ENCODE measurements around the gene HACD1. TPM values are rescaled to one million over a fixed set of nuclear protein-coding genes. Genes with fewer than 3 reads are reported as not detected.
"Not testable (repeated sequence)": the region's sequence is repeated elsewhere in the genome, so short reads cannot be mapped to it uniquely, and the experiment has no call there.

HACD1 gene
- polyA plus RNA-seq, 3 donors: 0.53 to 1.4 (median 0.86) TPM

DNA sequence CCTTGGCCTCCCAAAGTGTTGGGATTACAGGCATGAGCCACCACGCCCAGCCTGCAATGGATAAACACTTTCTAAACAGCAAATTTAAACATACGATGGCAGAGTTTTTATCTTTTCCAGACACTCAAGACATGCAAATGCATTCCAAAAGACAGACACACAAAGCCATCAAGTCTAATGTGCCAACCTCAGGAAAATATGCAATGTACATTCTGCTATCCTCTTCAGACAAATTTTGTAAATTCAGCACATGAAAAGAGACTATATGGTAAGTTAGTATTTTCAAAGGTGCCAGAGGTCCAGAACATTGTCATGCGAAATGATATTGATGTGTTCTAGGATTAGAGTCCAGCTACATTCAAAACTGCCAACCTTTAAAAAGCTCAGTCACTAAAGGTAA, 19.8 kb downstream of the HACD1 start:
- Mint-ChIP-seq H3K4me3 (no peak overlapping the region), H3K4me1 (peaks cover 5% of the 10 kb centered on the region), H3K27me3 (ENCODE audit: low read depth in 3 of 3) (peaks cover 0 to 2% (median 0%) of the 10 kb centered on the region in 3 donors), H3K27ac (no peak overlapping the region), H3K36me3 (peaks cover 0 to 9% of the 10 kb centered on the region in 2 donors), H3K9me3 (peaks cover 0 to 3% (median 0%) of the 10 kb centered on the region in 7 donors)
- 93% methylated on average over 2 of the region's 3 CpGs for WGBS (ENCODE audit: insufficient coverage)
- Histone ChIP-seq H3K9me3 (replicated peaks in 1 of 2; ENCODE audit: control insufficient read depth in 1 of 2, insufficient read depth in 1 of 2, low read length in 2 of 2) (no peaks in the 10 kb centered on the region), H4K20me1 (ENCODE audit: insufficient read depth, low read length) (no peaks in the 10 kb centered on the region), H3K36me3 (replicated peaks in 1 of 2; ENCODE audit: control insufficient read depth in 1 of 2, insufficient read depth in 2 of 2, low read length in 2 of 2) (no peaks in the 10 kb centered on the region), H3K9ac (ENCODE audit: insufficient read depth, low read length, poor library complexity, severe bottlenecking) (no peak overlapping the region), H3K4me2 (replicated peaks; ENCODE audit: extremely low read depth, low read length, poor library complexity, severe bottlenecking) (no peak overlapping the region), H2AFZ (ENCODE audit: insufficient read depth, low read depth, low read length, poor library complexity, severe bottlenecking) (no peak overlapping the region), H3K4me1 (ENCODE audit: control insufficient read depth in 1 of 2, insufficient read depth in 2 of 2, low read length in 2 of 2) (no peaks in the 10 kb centered on the region), H3K27me3 (ENCODE audit: control insufficient read depth in 2 of 2, insufficient read depth in 2 of 2, low read length in 2 of 2) (no peaks in the 10 kb centered on the region), H3K79me2 (ENCODE audit: insufficient read depth, low read length) (no peaks in the 10 kb centered on the region), H3K4me3 (replicated peaks in 1 of 3; ENCODE audit: low read depth in 2 of 3, low read length in 3 of 3) (no peak overlapping the region), H3K27ac (ENCODE audit: low read depth in 1 of 2, low read length in 2 of 2) (no peak overlapping the region)
- DNase-seq: no peak
- intact Hi-C loops (cut with micrococcal nuclease): no loop called here
- TF ChIP-seq CTCF (IDR thresholded peaks at IDR 0.05): no peak

- H3K27ac ChIP-seq (ENCODE audit: low read depth in 1 of 2, low read length in 2 of 2): no peak overlapping the region
- peaks cover 11 to 15% of the 10 kb centered on the region in 2 donors for H3K4me1 ChIP-seq (ENCODE audit: control insufficient read depth in 1 of 2, insufficient read depth in 2 of 2, low read length in 2 of 2)
- Mint-ChIP-seq H3K27me3 (ENCODE audit: low read depth in 3 of 3) (peaks cover 0 to 3% (median 2%) of the 10 kb centered on the region in 3 donors), H3K27ac (no peak overlapping the region), H3K4me3 (no peak overlapping the region), H3K36me3 (peaks cover 0 to 6% of the 10 kb centered on the region in 2 donors), H3K4me1 (peaks cover 12% of the 10 kb centered on the region), H3K9me3 (peaks cover 0 to 3% (median 0%) of the 10 kb centered on the region in 7 donors)
- H3K36me3 ChIP-seq (replicated peaks in 1 of 2; ENCODE audit: control insufficient read depth in 1 of 2, insufficient read depth in 2 of 2, low read length in 2 of 2): no peaks in the 10 kb centered on the region
- H3K27me3 ChIP-seq (ENCODE audit: control insufficient read depth in 2 of 2, insufficient read depth in 2 of 2, low read length in 2 of 2): no peaks in the 10 kb centered on the region
- H3K4me2 ChIP-seq (replicated peaks; ENCODE audit: extremely low read depth, low read length, poor library complexity, severe bottlenecking): no peak overlapping the region
- no peak for TF ChIP-seq CTCF (IDR thresholded peaks at IDR 0.05)
- no peak for DNase-seq
- H3K9ac ChIP-seq (ENCODE audit: insufficient read depth, low read length, poor library complexity, severe bottlenecking): no peak overlapping the region
- H3K79me2 ChIP-seq (ENCODE audit: insufficient read depth, low read length): no peaks in the 10 kb centered on the region
- no peak overlapping the region for H3K4me3 ChIP-seq (replicated peaks in 1 of 3; ENCODE audit: low read depth in 2 of 3, low read length in 3 of 3)
- no peaks in the 10 kb centered on the region for H4K20me1 ChIP-seq (ENCODE audit: insufficient read depth, low read length)
- 94% methylated on average over 2 of the region's 6 CpGs for WGBS (ENCODE audit: insufficient coverage)
- intact Hi-C loops (cut with micrococcal nuclease): no loop called here
- H2AFZ ChIP-seq (ENCODE audit: insufficient read depth, low read depth, low read length, poor library complexity, severe bottlenecking): no peak overlapping the region
- H3K9me3 ChIP-seq (replicated peaks in 1 of 2; ENCODE audit: control insufficient read depth in 1 of 2, insufficient read depth in 1 of 2, low read length in 2 of 2): no peaks in the 10 kb centered on the region
Observed at GRCh38 chr10:17590969-17591645, 26.1 kb downstream of the HACD1 start.

DNA sequence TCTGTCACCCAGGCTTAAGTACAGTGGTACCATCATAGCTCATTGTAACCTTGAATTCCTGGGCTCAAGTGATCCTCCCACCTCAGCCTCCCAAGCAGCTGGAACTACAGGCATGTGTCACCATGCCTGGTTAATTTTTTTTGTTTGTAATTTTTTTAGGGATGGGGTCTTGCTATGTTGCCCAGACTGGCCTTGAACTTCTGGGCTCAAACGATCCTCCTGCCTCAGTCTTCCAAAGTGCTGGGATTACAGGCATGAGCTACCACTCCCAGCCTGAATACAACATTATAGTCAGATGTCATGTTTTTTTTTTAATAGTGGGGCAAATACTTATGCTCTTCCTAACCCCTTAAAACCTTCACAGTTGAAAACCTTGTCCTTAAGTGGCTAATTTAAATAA, 27.9 kb downstream of the HACD1 start:
- H3K27me3 ChIP-seq (ENCODE audit: control insufficient read depth in 2 of 2, insufficient read depth in 2 of 2, low read length in 2 of 2); H2AFZ ChIP-seq (ENCODE audit: insufficient read depth, low read depth, low read length, poor library complexity, severe bottlenecking); H3K4me3 ChIP-seq (replicated peaks in 1 of 3; ENCODE audit: low read depth in 2 of 3, low read length in 3 of 3); H3K79me2 ChIP-seq (ENCODE audit: insufficient read depth, low read length); H3K9ac ChIP-seq (ENCODE audit: insufficient read depth, low read length, poor library complexity, severe bottlenecking); H3K9me3 ChIP-seq (replicated peaks in 1 of 2; ENCODE audit: control insufficient read depth in 1 of 2, insufficient read depth in 1 of 2, low read length in 2 of 2); H3K27ac Mint-ChIP-seq; H3K27me3 Mint-ChIP-seq (ENCODE audit: low read depth in 3 of 3); H3K36me3 ChIP-seq (replicated peaks in 1 of 2; ENCODE audit: control insufficient read depth in 1 of 2, insufficient read depth in 2 of 2, low read length in 2 of 2); H3K36me3 Mint-ChIP-seq; H4K20me1 ChIP-seq (ENCODE audit: insufficient read depth, low read length); DNase-seq; H3K9me3 Mint-ChIP-seq; H3K4me2 ChIP-seq (replicated peaks; ENCODE audit: extremely low read depth, low read length, poor library complexity, severe bottlenecking); intact Hi-C loops (cut with micrococcal nuclease); H3K27ac ChIP-seq (ENCODE audit: low read depth in 1 of 2, low read length in 2 of 2); H3K4me3 Mint-ChIP-seq: not testable (repeated sequence)
- peaks cover 23% of the 10 kb centered on the region for H3K4me1 Mint-ChIP-seq
- H3K4me1 ChIP-seq (ENCODE audit: control insufficient read depth in 1 of 2, insufficient read depth in 2 of 2, low read length in 2 of 2): peaks cover 19 to 26% of the 10 kb centered on the region in 2 donors
- WGBS (ENCODE audit: insufficient coverage): no CpG with 5 or more reads among the region's 1 CpG

All from CD14-positive monocyte (primary cell).